GM12878 (cell line): ENCODE results near the gene ACSF3.
A peak's percentile ranks its signal among the peaks of the same experiment; 100 is the strongest.

ENCODE experiments used
- CEBPB ChIP-seq, 2 experiments: fragments of 150-350 bp in 1 of 2; IDR thresholded peaks; 2 replicates each; pipeline ENCODE4 v1.6.1; 2012 to 2014; ENCODE audit warnings: low read depth in 2 of 2, low read length in 2 of 2, borderline replicate concordance in 1 of 2, inconsistent platforms in 1 of 2
- EGR1 ChIP-seq, 2 experiments: IDR thresholded peaks; 1 replicate in 1 of 2; 2 replicates in 1 of 2; pipeline ENCODE4 v1.6.1; 2011 to 2012; ENCODE audit warnings: low read depth in 2 of 2, low read length in 2 of 2, borderline replicate concordance in 1 of 2, mild to moderate bottlenecking in 1 of 2, moderate library complexity in 1 of 2
- MYC ChIP-seq: IDR thresholded peaks from 2 replicates; pipeline ENCODE4 v1.6.1; 2011; ENCODE audit warnings: mild to moderate bottlenecking, low read length, moderate library complexity, inconsistent platforms; ENCODE audit not compliant: insufficient read depth, insufficient replicate concordance, insufficient read length, severe bottlenecking
- NRF1 ChIP-seq: conservative IDR thresholded peaks from 2 replicates; pipeline ENCODE4 v1.6.1; 2011; ENCODE audit warnings: mild to moderate bottlenecking, low read depth, low read length, improper control_type of control experiment
- PML ChIP-seq: IDR thresholded peaks from 2 replicates; pipeline ENCODE4 v1.6.1; 2012; ENCODE audit warnings: low read length, inconsistent platforms
- POLR2A ChIP-seq: IDR thresholded peaks from 2 replicates; pipeline ENCODE4 v1.6.1; 2011; ENCODE audit warnings: low read depth, mild to moderate bottlenecking, low read length
- RAD21 ChIP-seq: IDR thresholded peaks from 2 replicates; pipeline ENCODE4 v1.6.1; 2011; ENCODE audit warnings: mild to moderate bottlenecking, low read depth, low read length, moderate library complexity; ENCODE audit not compliant: insufficient read depth
- SIN3A ChIP-seq: IDR thresholded peaks from 2 replicates; pipeline ENCODE4 v1.6.1; 2012; ENCODE audit warnings: low read depth, low read length, improper control_type of control experiment
- ZNF24 ChIP-seq: fragments of 450-650 bp; IDR thresholded peaks from 2 replicates; pipeline ENCODE4 v1.6.1; 2017; ENCODE audit warnings: antibody characterized with exemption, mild to moderate bottlenecking
- ZNF274 ChIP-seq: IDR thresholded peaks from one replicate; pipeline ENCODE4 v1.8.0; 2011; ENCODE audit not compliant: insufficient read length, insufficient read depth
- TF ChIP-seq, protein P1 (sequence below): IDR thresholded peaks from 2 replicates; pipeline ENCODE4 v1.6.1; 2012; ENCODE audit warnings: low read depth, low read length, improper control_type of control experiment
- TF ChIP-seq, protein P2 (sequence below), 3 experiments: IDR thresholded peaks in 2 of 3; conservative IDR thresholded peaks in 1 of 3; 2 replicates each; pipeline ENCODE4 v1.5.1; 2011; ENCODE audit warnings: low read depth in 3 of 3, low read length in 3 of 3, mild to moderate bottlenecking in 3 of 3, control low read depth in 2 of 3, moderate library complexity in 2 of 3, inconsistent platforms in 1 of 3, mixed read lengths in 1 of 3; ENCODE audit not compliant: control insufficient read depth in 2 of 3, insufficient read depth in 1 of 3; ENCODE audit errors: extremely low read depth in 1 of 3
- TF ChIP-seq, protein P3 (sequence below): fragments of 450-650 bp; IDR thresholded peaks from 2 replicates; pipeline ENCODE4 v1.6.1; 2016; ENCODE audit warnings: mild to moderate bottlenecking
- TF ChIP-seq, protein P4 (sequence below): IDR thresholded peaks from 2 replicates; pipeline ENCODE4 v1.6.1; 2011; ENCODE audit warnings: low read depth, mild to moderate bottlenecking, low read length, moderate library complexity, borderline replicate concordance; ENCODE audit errors: extremely low read depth

DNA sequence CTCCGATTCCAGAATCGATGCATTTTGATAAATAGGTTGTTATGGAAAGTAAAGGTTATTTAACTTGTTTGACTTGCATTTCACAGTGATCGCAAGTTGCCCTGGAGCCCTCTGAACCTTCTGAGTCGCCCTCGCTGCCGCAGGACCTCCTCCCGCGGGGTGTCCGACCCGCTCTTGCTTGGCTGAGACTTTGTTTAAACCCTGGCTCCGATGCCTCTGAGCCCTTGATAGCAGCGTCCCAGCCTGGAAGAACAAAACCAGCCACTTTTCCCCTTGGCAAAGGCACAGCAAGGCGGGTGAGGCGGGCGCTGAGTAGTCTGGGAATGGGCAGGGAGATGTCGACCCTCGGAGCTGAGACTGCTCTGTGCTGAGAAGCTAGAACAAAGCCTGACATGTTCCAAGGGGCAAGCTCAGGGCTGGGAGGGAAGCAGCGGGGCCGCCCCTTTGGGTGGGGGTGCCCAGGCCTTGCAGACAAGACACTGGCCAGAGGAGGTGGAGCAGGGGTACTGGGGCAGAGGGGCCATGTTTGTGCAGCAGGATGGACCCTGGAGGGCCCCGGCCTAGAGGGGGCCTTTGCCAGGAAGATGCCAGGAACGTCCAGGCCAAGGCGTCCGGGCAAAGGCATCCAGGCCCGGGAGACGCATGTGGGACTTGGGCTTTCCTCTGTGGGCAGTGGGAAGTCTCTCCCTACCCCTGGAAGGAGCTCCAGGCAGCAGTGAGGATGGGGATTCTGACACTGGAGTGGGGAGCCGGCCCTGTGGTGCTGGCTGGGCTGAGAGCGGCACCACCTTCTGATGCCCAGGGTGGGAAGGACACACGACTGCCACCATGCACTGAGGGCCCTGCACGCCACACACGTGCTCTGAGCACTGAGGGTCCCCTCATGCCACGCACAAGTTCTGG lies 47.6 kb downstream of the ACSF3 start:
- TF ChIP-seq POLR2A (peak; percentile 28; the same call in 1 of the 2 replicates), NRF1 (no peak), EGR1 (IDR thresholded peaks at IDR 0.05; ENCODE audit: borderline replicate concordance in 1 of 2, low read depth in 2 of 2, low read length in 2 of 2) (no peak), ZNF274 (no peak), RAD21 (no peak), SIN3A (no peak), CEBPB (IDR thresholded peaks at IDR 0.05; ENCODE audit: borderline replicate concordance in 1 of 2, low read depth in 2 of 2, low read length in 2 of 2) (no peak), MYC (no peak), PML (no peak), ZNF24 (no peak)
- TF ChIP-seq, protein P1, sequence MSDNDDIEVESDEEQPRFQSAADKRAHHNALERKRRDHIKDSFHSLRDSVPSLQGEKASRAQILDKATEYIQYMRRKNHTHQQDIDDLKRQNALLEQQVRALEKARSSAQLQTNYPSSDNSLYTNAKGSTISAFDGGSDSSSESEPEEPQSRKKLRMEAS: no peak
- TF ChIP-seq, protein P2, sequence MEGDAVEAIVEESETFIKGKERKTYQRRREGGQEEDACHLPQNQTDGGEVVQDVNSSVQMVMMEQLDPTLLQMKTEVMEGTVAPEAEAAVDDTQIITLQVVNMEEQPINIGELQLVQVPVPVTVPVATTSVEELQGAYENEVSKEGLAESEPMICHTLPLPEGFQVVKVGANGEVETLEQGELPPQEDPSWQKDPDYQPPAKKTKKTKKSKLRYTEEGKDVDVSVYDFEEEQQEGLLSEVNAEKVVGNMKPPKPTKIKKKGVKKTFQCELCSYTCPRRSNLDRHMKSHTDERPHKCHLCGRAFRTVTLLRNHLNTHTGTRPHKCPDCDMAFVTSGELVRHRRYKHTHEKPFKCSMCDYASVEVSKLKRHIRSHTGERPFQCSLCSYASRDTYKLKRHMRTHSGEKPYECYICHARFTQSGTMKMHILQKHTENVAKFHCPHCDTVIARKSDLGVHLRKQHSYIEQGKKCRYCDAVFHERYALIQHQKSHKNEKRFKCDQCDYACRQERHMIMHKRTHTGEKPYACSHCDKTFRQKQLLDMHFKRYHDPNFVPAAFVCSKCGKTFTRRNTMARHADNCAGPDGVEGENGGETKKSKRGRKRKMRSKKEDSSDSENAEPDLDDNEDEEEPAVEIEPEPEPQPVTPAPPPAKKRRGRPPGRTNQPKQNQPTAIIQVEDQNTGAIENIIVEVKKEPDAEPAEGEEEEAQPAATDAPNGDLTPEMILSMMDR (IDR thresholded peaks at IDR 0.05 in 2 of 3, conservative IDR thresholded peaks at IDR 0.05 in 1 of 3; ENCODE audit: control insufficient read depth in 2 of 3, extremely low read depth in 1 of 3, insufficient read depth in 1 of 3, low read depth in 3 of 3, low read length in 3 of 3): no peak
- TF ChIP-seq, protein P3, sequence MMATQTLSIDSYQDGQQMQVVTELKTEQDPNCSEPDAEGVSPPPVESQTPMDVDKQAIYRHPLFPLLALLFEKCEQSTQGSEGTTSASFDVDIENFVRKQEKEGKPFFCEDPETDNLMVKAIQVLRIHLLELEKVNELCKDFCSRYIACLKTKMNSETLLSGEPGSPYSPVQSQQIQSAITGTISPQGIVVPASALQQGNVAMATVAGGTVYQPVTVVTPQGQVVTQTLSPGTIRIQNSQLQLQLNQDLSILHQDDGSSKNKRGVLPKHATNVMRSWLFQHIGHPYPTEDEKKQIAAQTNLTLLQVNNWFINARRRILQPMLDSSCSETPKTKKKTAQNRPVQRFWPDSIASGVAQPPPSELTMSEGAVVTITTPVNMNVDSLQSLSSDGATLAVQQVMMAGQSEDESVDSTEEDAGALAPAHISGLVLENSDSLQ: no peak
- TF ChIP-seq, protein P4, sequence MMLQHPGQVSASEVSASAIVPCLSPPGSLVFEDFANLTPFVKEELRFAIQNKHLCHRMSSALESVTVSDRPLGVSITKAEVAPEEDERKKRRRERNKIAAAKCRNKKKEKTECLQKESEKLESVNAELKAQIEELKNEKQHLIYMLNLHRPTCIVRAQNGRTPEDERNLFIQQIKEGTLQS: no peak
